ENCODE results near the gene SSRP1. TPM values are rescaled to one million over a fixed set of nuclear protein-coding genes. Genes with fewer than 3 reads are reported as not detected.

SSRP1 gene
- total and polyA plus RNA-seq, 9 of the 15 experiments (the other 6 are each of a cell fraction or from before 2014, with no cell fraction given), result 91.1 to 416 (median 245) TPM

DNA sequence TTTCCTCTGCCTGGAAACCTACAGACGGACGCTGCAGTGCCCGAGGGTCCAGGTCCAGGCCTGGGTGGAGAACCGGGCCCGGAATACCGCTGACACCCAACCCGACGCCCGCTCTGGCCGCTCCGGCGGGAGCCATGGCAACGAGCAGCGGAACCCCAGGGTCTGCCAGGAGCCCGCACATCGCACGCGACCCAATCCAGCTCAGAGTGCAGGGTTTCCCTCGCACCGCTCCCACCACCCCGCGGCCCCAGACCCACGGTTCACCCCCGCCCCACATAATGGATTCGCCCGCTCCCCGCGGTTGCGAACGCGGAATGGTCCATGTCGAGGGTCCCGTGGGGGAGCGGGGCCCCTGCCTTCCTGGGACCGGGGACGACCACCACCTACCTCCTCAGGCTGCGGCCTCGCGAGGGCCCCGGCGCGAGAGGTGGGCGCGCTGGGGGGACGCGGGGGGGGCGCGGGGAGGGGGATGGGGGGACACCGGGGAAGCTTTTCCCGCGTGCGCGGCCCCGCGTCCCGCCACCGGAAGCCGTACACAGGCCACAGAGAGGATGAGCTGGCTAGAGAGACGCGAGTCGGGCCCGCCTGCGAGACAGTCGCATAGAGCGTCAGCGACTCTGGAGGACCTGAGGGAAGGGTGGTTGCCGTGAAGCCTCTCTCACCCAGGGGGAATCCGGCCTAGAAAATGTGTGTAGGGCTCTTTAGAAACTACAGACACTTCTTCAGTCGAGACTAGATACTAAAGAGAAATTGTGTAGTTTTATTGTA lies at the start of gene SSRP1 (continued):
- peak in 1 of 2 experiments; percentile 72; a peak in 1 of 4 replicates for TF ChIP-seq RCOR1 (IDR thresholded peaks at IDR 0.05; ENCODE audit: borderline replicate concordance in 1 of 2, low read depth in 2 of 2, low read length in 2 of 2)
- no peak for TF ChIP-seq ZNF668 (CRISPR knock-in tag; IDR thresholded peaks at IDR 0.05)
- TF ChIP-seq SETDB1 (IDR thresholded peaks at IDR 0.05; ENCODE audit: low read length), result no peak
- TF ChIP-seq BDP1 (IDR thresholded peaks at IDR 0.05; ENCODE audit: insufficient read depth, insufficient read length), result no peak
- TF ChIP-seq ZNF395 (CRISPR knock-in tag; IDR thresholded peaks at IDR 0.05), result peak; percentile 71; the same call in 1 of the 2 replicates
- no peak for TF ChIP-seq MTA1 (IDR thresholded peaks at IDR 0.05; ENCODE audit: borderline replicate concordance)
- TF ChIP-seq PYGO2 (tag; IDR thresholded peaks at IDR 0.05), result no peak
- TF ChIP-seq, protein P1, sequence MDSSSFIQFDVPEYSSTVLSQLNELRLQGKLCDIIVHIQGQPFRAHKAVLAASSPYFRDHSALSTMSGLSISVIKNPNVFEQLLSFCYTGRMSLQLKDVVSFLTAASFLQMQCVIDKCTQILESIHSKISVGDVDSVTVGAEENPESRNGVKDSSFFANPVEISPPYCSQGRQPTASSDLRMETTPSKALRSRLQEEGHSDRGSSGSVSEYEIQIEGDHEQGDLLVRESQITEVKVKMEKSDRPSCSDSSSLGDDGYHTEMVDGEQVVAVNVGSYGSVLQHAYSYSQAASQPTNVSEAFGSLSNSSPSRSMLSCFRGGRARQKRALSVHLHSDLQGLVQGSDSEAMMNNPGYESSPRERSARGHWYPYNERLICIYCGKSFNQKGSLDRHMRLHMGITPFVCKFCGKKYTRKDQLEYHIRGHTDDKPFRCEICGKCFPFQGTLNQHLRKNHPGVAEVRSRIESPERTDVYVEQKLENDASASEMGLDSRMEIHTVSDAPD (CRISPR knock-in tag; IDR thresholded peaks at IDR 0.05), result no peak
- TF ChIP-seq E2F1 (CRISPR knock-in tag; IDR thresholded peaks at IDR 0.05), result no peak
- TF ChIP-seq HDAC3 (IDR thresholded peaks at IDR 0.05; ENCODE audit: borderline replicate concordance, partially characterized antibody), result no peak
- TF ChIP-seq ELF1 (tag; IDR thresholded peaks at IDR 0.05), result peak; percentile 68
- TF ChIP-seq, protein P2, sequence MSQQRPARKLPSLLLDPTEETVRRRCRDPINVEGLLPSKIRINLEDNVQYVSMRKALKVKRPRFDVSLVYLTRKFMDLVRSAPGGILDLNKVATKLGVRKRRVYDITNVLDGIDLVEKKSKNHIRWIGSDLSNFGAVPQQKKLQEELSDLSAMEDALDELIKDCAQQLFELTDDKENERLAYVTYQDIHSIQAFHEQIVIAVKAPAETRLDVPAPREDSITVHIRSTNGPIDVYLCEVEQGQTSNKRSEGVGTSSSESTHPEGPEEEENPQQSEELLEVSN (IDR thresholded peaks at IDR 0.05; ENCODE audit: borderline replicate concordance in 1 of 2, extremely low read depth in 1 of 2, insufficient read depth in 1 of 2, insufficient read length in 1 of 2, low read depth in 1 of 2, low read length in 1 of 2, poor library complexity in 1 of 2, severe bottlenecking in 1 of 2), result peak; percentile 82 to 91
- no peak for TF ChIP-seq TAF15 (IDR thresholded peaks at IDR 0.05; ENCODE audit: low read depth, low read length)
- no peak for TF ChIP-seq KAT8 (IDR thresholded peaks at IDR 0.05; ENCODE audit: low read depth)
- TF ChIP-seq ARID3A (IDR thresholded peaks at IDR 0.05; ENCODE audit: borderline replicate concordance, low read depth, low read length), result no peak
- TF ChIP-seq THAP12 (CRISPR knock-in tag; IDR thresholded peaks at IDR 0.05), result peak; percentile 95
- peak; percentile 75 for TF ChIP-seq ZFX (CRISPR knock-in tag; IDR thresholded peaks at IDR 0.05)

Data from K562 (cell line).